ENCODE measurements around the gene ABCC6.
"Not testable (repeated sequence)": the region's sequence is repeated elsewhere in the genome, so short reads cannot be mapped to it uniquely, and the experiment has no call there.

ABCC6 gene

GRCh38 chr16:16107839-16108238 lies 115.5 kb downstream of the ABCC6 start:
- DNase-seq = no peak

GRCh38 chr16:16106466-16106865 lies 116.8 kb downstream of the ABCC6 start:
- no peak for DNase-seq

- no peak for DNase-seq
Measured at GRCh38 chr16:16105646-16106045, 117.6 kb downstream of the ABCC6 start.

- DNase-seq = not testable (repeated sequence)
Measured at GRCh38 chr16:16104804-16105141, 118.5 kb downstream of the ABCC6 start.

- DNase-seq = not testable (repeated sequence)
Measured at GRCh38 chr16:16104132-16104803, 119.0 kb downstream of the ABCC6 start.

- DNase-seq = no peak
Measured at GRCh38 chr16:16102738-16103137, 120.6 kb downstream of the ABCC6 start.

- no peak for DNase-seq
Measured at GRCh38 chr16:16101585-16101984, 121.7 kb downstream of the ABCC6 start.

- DNase-seq = no peak
Measured at GRCh38 chr16:16100631-16101030, 122.7 kb downstream of the ABCC6 start.

- DNase-seq = no peak
Measured at GRCh38 chr16:16099320-16099719, 124.0 kb downstream of the ABCC6 start.

Measured in activated CD4-positive, alpha-beta T cell treated with anti-CD3 and anti-CD28 coated beads for 4 hours (primary cell).